HG03521 (cell line): ENCODE data around the gene GRM4.

ENCODE experiments used
- ATAC-seq: cut with Tn5 transposase; IDR thresholded peaks from one replicate; pipeline ENCODE4 v1.9.1; 2021; ENCODE audit warnings: mild to moderate bottlenecking, moderate library complexity; ENCODE audit not compliant: unreplicated experiment

Gene GRM4

DNA sequence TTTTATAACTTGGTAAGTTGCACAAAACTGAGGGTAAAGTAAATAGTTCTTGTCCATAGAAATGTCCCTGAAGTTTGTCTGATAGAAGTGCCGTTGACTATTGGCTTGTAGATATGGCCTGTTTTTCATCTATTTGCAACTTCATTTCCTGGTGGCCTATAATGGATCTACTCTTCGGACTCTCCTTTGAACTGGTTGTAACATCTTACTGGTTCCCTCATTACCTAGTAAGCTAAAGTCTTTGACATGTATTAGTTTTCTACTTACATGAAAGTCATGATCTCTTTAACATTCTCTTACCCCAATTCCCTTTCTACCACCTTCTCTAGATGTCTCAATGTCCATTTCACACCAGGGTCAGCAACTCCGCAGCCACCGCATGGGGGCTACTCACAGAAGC, 146.3 kb downstream of the GRM4 start:
- no peak for ATAC-seq

DNA sequence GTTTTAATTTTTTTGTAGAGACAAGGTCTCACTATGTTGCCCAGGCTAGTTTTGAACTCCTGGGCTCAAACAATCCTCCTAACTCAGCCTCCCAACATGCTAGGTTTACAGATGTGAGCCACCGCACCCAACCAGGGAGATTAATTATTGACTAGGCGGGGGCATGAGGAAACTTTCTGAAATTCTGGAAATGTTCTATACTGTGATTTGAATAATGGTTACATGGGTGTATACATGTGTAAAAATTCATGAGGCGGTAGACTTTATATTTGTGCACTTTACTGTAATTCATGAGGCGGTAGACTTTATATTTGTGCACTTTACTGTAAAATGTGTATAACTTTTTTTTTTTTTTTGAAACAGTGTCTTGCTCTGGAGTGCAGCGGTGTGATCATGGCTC, 147.2 kb downstream of the GRM4 start:
- ATAC-seq = no peak

DNA sequence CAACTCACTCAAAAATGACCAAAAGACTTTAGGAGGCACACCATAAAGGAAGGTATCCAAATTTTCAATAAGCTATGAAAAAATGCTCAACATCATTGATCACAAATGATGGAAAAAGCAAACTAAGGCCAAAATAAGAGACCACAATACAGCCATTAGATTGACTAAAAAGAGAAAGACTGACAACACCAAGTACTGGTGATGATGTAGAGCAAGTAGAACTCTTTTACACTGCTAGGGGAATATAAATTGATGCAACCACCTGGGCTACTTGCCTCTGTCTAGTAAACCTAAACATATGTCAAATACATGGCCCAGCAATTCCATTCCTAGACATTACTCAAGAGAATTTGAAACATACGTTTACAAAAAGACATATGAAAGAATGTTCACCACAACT, 148.6 kb downstream of the GRM4 start:
- ATAC-seq = no peak

DNA sequence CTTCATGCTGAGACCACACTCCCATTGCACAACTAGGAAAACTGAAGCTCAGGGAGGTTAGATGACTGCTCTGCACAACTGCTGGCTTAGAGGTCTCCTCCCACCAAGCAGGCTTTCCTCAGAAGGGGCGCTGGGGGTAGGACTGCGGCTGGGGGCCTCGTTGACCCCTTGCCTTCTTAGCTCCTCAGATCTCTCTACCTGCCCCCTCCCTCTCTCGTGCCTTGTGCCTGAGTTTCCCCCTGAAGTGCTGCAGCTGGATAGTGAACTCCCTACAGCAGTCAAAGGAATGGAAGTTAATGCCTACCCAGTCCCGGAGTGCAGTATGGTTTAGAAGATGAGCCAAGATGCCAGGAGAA, 149.8 kb downstream of the GRM4 start:
- ATAC-seq = no peak

GRCh38 chr6:33995309-33996119, 150.4 kb downstream of the GRM4 start:
- no peak for ATAC-seq

- ATAC-seq = no peak
Observed at GRCh38 chr6:33994472-33995308, 151.2 kb downstream of the GRM4 start.

DNA sequence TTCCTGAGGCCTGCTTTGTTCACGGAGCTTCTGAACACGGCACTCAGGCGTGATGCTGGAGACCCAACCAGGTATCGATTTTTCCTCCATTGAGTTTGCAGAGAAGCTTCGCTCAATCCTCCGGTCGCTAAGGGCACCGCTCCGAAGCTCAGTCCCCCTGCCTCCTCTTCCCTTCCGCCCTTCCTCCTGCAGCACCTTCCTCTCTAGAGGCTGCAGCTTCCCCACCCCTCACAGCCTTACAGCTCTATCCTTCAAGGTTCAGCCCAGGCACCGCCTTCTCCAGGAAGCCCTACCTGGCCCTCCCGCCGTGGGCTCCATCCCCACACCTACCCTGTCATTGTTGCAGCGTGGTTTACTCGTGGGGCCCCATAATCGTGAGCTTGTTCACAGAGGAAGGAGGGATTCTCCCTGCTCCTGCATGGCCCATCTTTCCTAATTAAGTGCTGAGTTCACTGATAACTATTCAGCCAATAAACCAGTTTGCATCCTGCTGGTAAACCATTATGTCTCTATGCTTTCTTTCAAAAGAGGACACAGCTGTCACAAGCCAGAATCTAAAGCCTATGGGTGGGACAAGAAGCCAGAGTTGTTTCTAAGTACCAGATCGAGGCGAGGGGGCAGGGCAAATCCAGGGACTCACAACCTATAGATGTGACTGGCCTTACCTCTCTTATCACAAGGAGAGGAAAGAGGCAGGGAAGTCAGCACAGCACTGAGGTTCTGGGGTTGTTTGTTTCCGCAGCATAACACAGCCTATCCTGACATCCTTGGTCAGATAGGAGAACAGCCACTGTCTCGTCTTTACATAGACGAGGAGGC, 152.0 kb downstream of the GRM4 start:
- ATAC-seq = no peak

- ATAC-seq = no peak
Observed at GRCh38 chr6:33993091-33993490, 152.8 kb downstream of the GRM4 start.

- ATAC-seq = no peak
Observed at GRCh38 chr6:33992191-33992590, 153.7 kb downstream of the GRM4 start.

DNA sequence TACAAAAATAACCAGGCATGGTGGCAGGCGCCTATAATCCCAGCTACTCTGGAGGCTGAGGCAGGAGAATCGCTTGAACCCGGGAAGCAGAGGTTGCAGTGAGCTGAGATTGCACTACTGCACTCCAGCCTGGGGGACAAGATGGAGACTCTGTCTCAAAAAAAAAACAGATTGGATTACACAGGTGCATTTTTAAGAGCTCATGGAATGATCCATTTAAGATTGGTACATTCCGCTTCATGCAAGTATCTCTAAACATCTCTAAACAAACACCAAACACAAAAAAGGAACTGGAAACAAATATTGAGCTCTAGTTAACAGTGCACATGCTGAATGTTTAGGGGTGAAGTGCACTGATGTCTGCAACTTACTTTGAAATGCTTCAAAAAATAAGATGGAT, 154.3 kb downstream of the GRM4 start:
- ATAC-seq = no peak

DNA sequence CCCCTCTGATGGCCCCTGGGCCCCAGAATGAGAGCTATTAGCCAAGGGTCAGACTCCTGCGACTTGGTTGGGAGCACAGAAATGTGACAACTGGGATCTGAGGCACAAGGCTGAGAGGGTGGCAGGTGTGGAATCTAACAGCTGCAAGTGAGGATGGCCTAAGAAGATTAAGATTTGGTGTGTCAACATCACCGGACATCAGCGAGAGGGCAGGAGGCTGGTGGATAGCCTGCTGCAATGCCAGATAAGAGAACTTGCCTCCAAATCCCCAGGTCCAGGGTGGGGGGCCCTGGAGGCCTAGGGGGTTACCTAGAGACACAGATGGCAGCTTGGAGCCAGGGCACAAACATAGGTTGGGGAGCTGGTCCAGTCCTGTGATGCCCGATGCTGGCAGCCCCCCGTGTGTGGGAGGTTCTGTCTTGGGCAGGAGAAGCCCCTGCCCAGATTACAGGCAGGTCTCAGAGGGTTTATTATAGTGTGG, 155.8 kb downstream of the GRM4 start:
- no peak for ATAC-seq

DNA sequence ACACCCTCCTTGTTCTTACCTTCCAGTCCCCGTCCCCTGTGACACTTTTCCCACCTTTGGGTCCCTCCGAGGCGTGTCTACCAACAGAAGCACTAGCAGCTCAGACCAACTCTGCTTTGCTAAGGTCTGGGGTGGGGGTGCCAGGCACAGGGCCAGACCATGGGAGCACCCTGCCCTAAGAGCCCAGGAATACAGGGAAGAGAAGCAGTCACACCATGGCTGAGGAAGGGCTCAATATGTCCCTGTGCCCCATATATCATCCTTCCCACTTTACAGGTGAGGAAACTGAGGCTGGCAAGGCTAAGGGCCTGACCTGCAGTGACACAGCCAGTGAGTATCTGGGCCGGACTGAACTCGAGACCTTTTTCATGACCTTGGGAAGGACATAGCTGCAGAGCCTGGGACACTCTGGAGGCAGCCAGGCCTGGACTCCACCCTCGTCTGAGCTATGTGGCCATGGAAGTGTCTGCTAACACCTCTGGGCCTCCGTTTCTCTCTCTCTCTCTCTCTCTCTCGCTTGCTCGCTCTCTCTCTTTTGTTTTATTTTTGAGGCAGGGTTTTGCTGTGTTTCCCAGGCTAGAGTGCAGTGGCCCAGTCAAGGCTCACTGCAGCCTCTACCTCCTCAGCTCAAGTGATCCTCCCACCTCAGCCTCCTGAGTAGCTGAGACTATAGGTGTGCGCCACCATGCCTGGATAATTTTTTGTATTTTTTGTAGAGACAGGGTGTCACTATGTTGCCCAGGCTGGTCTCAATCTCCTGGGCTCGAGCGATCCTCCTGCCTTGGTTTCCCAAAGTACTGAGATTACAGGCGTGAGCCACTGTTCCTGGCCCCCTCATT, 156.7 kb downstream of the GRM4 start:
- ATAC-seq = no peak

DNA sequence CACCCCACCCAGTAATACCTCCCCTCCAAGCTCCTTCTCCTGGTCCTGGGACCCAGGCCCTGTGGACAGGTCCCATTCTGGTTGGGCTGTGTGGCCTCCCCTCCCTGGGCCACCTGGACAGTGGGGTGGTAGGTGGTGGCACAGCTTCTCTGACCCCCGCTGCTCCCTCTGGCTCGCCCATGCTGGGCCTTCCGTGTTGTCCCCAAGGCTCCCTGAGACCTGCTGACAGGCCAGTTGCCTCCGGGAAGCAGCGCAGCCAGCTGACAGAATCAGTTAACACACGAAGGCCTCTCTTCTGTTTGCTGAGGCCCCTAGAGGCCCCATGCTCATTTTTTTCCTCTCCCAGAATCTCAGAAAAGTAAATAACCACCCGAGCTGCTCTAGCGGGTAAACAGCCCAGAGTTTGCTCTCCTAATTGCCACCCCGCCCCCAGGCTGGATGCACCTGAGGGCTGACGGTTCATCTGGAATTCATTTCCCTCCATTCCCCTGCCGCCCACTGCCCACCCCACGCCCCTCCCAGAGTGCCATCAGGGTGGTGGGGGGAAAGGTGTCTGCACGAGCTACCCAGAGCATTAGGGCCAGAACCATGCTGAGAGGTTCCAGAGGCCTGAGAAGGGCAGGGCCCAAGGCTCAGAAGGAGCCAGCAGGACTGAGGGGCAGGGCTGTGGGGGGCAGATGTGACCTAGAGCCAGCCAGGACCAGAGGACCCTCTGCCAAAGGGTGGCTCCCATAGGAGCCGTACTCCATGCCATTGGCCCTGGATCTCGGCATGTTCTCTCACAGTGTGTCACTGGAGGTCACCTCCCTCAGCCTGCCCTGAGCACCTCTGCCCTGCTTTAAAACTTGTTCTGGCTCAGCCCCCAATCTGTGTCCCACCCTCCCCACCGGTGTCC, 157.5 kb downstream of the GRM4 start:
- no peak for ATAC-seq

DNA sequence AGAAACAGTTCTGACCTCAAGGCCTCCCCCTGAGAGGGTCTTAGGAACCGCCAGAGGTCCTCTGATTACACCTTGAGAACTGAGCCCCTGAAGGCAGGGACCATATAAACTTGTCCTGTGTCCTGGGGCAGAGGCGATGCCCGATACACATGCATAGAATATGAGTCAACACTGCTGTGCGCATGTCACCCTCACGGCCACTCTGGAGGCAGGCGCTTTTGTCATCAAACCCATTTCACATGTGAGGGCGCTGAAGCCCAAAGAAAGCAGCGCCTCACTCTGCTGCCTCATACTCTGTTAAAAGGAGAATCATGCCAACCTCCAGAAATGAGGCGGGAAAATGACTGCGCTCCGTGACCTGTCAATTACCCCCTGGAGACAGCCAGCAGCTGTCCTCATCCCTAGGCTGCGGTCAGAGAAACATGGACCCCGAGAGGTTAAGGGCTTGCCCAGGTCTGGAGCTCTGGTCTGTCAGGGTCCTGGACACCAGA, 158.3 kb downstream of the GRM4 start:
- ATAC-seq = no peak

GRCh38 chr6:33985947-33986346, 159.9 kb downstream of the GRM4 start:
- no peak for ATAC-seq

DNA sequence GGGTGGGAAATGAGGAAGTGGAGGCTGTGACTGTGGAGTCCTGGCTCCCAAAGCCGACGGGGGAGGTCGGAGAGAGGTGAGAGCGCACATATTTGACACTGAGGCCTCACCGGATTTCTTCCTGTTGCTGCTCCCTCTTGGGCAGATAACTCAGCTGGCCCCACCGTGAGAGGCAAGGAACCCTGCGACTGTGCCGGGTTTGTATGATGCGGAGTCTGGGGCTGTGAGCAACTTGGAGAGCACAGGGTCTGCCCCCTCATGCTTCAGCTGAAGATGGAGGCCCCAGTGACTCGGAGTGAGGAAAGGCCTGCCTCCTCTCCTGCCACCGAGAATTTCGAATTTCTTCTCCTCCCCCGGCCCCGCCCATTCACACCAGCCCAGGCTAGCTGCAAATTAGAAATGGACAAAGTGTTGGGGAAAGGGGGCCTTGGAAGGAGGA, 160.6 kb downstream of the GRM4 start:
- no peak for ATAC-seq

DNA sequence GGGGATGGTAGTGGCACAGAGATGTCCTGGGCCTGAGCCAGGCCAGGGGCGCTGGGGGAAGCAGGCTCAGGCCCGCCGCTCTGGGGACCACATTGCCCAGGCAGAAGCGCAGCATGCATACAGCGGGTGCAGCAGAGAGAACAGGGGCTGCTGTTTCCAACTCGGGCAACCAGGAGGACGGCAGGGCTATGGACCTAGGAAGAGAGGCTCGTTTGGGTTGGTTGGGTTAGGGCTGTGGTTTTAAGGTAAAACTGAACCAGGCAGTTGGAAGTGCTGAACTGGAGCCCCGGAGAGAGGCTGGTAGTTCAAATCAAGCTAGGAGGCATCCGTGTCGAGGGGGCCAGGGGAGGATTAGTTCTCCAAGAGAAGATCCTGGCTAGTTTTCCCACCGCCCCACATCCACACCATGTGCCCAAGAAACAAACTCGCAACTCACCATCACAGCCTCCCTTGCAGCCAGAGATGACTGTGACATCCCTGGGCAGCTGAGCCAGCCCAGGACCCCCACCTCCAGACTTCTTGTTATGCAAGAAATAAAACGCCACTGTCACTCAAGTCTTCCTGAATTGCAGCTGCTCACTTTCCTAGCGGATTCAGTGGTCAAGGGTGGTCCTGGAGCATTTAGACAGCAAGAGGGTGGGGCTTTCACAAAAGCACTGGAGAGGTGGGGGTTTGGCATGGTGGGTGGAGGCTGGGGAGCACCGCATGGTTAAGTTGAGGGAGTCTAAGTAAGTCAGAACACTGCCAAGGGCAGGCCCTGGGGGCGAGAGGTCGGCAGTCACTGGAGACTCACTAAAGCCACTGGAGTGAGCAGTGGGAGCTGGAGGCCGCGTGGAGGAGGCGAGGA, 161.2 kb downstream of the GRM4 start:
- no peak for ATAC-seq

DNA sequence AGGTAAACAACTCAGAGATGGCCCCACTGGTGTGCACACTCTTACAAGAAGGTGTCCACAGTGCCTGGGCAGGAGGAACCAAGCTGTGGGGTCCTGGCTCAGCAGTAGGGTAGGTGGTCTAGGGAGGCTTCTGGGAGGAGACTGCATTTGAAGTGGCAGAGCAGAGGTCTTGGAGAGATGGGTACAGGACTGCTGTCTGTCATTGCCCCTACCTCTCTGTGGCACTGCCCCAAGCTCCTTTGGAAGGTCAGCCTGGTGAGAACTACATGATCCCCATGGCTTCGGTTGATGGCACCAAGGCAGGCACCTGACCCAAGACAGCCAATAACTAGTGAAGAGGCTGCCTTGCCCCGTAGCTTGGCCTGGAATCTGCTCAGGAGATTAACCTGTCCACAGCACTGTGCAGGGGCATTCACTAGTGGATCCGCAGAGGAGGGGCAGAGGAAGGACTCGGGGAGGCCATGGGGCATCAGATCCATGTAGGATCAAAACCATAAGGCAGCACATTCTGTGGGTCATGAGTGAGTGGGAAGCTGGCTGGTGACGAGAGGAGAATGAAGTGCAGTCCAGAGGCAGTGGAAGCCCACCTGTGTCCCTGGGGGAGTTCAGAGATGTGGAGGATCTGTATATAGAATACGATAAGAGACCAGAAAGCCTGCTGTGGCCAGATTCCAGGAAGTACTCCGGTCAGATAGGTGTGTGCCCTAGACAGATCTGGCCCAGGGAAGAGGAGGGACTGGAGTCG, 162.0 kb downstream of the GRM4 start:
- ATAC-seq = no peak
